GM18520 (cell line): Measurements from ENCODE around the gene NIPSNAP2.
A peak's percentile ranks its signal among the peaks of the same experiment; 100 is the strongest.
"Not testable (repeated sequence)": the region's sequence is repeated elsewhere in the genome, so short reads cannot be mapped to it uniquely, and the experiment has no call there.

Experiments
- ATAC-seq: cut with Tn5 transposase; IDR thresholded peaks from one replicate; pipeline ENCODE4 v1.9.1; 2021; ENCODE audit not compliant: unreplicated experiment

Gene NIPSNAP2

DNA sequence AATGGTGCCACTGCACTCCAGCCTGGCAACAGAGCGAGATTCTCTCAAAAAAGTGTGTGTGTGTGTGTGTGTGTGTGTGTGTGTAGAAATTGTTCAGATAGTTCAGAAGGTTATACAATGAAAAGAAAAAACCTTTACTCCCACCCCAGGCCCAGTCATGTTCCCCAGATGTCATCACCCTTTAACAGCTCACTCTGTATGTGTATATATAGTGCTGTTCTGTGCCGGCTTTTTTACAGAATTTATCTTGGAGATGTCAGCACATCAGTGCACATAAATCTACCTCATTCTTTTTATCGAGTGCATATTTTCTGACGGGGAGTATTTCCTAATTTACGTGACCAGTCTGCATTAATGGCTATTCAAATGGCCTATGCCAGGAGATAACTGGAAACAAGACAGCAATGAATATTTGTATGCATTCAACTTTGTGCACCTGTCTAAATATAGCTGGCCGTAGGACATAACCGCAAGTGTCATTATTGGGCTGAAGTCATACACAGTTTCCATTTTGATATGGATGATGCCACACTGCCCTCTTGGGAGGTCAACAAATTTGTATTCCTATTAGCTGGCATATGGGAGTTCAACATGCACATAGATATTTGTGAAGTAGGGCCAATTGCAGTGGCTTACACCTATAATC is 11.7 kb downstream of the NIPSNAP2 start:
- no peak for ATAC-seq

DNA sequence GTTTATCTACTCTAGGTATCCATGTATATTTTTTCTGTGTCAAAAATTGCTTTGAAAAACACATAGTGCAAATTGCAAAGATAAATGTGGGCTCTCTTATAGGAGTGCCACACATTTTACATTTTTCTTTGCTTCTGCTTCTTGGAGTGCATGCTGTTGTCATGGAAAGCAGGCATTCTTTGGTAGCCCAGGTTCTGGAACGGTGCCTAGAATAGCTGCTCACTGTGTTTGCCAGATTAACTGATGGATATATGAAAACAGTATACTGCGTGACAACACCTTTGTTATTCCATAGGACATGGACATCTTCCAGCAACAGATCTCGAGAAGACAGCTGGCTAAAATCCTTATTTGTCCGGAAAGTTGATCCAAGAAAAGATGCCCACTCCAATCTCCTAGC is 13.4 kb downstream of the NIPSNAP2 start:
- no peak for ATAC-seq

DNA sequence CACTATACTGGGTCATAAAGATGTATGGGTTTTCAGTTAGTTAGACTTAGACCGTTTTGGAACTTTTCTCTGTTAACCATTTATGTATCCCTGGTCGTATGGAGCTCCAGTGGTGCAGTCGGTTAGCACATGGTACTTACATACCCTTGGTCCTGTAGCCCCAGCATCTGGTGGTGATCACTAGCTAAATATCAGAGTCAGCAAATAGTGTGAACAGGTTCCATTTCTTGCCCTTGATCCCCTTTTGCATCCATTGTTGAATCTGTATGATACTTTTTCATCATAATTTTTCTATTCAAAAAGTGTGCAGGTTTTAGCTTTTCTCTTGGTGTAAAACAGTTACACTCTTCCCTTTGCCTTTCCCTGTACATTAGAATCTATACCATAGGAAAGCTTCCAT is 15.9 kb downstream of the NIPSNAP2 start:
- no peak for ATAC-seq

DNA sequence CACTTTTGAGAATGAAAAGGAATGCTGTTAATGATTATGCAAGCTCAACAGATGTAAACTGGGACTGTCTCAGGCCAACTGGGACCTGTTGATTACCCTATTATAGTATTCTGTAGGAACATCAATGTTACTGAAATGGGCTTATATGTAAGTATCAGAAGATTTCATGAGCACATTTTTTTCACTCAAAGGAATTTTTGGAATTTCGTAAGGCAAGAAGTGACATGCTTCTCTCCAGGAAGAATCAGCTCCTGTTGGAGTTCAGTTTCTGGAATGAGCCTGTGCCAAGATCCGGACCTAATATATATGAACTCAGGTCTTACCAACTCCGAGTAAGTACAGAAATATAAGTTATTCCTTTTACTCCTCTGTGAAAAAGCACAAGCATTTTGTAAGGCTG is 19.2 kb downstream of the NIPSNAP2 start:
- no peak for ATAC-seq

DNA sequence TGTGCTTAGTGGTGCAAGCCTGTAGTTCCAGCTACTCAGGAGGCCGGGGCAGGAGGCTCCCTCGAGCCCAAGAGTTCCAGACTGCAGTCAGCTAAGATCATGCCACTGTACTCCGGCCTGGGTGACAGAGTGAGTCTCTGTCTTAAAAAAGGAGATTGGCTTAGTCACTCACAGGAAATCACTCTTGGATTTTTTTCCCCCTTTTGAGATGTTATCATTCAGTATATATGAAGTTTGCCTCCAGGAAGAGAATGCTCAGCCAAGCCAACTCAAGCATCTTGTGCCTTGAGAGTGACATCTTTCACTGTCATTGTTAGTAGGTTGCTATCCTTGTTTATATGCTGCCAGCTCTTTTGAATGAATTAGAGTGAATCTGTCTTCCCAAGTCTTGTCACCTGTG is 28.0 kb downstream of the NIPSNAP2 start:
- no peak for ATAC-seq

DNA sequence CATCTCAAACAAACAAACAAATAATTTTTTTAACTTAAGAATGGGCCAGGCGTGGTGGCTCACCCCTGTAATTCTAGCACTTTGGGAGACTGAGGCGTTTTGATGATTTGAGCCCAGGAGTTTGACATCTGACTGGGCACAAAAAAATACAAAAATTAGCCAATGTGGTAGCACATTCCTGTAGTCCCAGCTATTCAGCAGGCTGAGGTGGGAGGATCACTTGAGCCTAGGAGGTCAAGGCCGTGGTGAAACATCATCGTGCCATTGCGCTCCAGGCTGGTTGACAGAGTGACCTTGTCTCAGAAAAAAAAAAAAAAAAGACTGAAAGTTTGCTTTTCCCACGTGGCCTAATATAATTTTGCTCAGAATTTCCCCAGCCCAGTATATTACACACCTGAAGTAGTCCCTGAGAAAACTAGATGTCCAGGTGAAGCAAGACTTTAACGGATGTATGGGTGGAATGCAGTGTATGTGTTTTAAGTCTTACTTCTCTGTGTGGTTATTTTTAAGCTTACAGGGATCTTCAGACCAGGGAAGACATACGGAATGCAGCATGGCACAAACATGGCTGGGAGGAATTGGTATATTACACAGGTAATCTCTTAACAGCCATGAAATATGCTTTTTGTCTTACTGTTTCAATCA is 32.6 kb downstream of the NIPSNAP2 start:
- ATAC-seq, result no peak

DNA sequence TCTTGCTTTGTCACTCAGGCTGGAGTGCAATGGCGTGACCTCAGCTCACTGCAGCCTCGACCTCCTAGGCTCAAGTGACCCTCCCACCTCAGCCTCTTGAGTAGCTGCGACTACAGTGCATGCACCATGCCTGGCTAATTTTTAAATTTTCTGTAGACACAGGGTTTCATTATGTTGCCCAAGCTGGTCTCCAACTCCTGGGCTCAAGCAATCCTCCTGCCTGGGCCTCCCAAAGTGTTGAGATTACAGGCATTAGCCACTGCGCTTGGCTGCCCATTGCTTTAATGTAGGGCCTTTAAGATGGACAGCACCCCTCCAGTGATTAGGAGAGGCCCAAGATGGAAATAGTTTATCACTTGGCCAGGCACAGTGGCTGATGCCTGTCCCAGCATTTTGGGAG is 39.4 kb downstream of the NIPSNAP2 start:
- no peak for ATAC-seq

DNA sequence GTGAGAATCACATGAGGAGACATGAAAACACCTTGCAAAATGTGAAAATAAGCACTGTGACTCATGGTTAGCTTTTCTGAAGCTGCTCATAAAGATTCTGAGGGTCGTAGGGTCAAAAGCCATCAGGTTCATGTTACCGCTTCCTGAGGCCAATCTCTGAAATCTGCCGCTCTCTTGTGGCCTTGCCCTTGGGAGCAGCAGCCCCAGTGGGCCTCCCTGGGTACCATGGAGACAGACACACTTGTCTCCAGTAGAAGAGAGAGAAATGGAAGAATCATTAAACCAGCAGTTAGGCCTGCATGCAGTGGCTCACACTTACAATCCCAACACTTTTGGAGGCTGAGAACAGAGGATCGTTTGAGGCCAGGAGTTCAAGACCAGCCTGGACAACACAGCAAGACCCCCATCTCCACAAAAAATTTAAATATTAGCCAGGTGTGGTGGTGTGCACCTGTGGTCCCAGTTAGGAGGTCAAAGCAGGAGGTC is 42.8 kb downstream of the NIPSNAP2 start:
- no peak for ATAC-seq

DNA sequence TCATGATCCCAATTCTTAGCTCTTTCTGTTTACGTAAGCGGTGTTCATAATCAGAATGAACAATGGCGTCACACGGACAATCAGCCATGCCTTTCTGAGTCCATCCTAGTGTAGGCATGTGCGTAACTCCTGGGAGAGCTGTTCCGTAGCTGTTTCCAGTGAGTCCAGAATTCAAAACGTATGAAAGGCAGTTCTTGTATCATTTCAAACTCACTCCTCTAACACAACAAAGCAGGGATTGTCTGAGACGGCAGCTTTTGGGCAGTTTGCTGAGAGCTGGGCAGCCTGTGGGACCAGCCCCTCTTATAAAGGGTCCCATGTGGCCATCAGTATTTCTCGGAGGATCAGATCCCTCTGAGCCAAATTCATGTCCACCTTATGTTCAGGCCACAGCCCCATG is 43.5 kb downstream of the NIPSNAP2 start:
- ATAC-seq, result no peak

DNA sequence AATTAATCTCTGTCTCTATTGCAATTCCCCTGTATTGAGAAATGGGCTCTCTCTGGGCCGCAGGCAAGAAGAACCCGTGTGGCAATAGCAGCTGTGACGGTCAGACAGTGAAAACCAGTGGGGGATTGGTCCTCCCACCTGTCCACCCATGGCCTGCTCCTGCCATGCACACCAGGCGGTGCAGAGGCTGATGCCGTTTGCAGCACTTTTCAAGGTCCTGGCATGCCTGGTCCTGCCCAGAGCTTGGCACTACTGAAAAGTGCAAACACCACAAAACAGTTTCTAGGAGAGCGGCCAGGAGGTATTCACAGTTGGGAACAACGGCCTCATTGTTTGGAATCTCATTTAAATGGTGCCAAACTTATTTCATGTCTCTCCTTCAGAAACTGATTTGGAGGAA is 45.3 kb downstream of the NIPSNAP2 start:
- ATAC-seq, result no peak

DNA sequence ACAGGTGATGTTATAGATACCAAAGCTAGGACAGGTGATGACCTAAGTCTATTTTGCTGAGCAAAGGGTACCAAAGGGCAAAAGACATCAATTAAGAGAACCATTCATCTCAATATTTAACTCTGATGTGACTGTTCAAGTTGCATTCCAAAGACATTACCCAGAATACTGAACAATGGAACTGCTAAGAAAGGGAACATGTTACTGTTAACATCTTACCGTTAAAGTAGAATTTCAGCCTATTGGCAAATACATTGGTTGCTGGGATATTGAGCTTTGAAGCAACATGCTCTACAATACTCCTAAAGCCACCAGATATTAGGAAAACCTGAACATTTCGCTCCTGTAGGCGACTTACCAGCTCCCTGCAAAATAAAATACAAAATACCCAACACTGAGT is 52.6 kb downstream of the NIPSNAP2 start:
- not testable (repeated sequence) for ATAC-seq

DNA sequence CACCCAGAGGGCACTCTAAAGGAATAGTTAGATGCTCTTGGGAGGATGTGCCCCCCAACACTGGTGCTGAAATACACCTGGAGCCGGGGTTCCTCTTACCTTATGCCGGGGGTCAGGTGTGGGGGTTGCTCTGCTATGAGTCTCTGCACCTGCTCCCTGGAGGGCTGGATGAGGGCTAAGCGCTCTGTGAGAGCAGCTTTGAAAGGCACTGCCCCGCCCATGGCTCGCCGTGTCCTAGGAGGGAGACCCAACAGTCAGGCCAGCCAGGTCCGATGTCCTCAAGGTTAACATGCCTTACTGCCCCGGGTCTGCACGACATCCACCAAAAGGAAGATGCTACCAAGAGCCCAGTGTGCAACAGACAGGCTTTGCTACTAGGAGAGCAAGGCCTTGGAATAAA is 55.1 kb downstream of the NIPSNAP2 start:
- no peak for ATAC-seq

DNA sequence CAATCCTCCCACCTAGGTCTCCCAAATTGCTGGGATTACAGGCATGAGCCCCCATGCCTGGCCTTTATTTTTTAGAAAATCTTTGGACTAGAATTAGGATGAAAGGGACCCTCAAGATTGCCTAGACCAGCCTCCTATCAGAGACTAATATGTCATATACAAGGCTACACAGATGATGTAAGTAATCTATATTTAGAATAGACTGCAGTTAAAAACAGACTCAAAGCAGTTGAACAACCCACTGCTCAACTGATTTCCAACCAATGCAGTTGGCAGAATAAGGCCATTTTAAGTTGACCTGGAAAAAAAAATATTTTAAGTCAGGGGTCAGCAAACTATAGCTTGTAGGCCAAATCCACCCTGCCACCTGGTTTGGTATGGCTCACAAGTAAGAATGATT is 59.1 kb downstream of the NIPSNAP2 start:
- no peak for ATAC-seq

DNA sequence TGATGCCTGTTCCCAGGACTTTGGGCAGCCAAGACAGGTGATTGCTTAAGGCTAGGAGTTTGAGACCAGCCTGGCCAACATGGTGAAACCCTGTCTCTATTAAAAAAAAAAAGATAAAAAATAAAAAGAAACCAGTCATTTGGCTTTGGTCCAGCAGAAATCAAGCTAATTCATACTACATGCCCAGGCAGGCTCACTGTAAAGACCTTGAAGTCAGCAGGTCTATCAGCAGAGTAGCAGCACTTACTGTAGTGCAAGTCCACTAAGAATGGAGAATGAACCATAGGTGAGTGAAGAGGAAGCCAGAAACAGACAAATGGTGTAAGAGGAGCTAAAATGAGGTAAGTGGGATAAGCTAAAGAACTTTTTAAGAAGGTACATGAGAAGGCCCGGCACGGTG is 62.2 kb downstream of the NIPSNAP2 start:
- ATAC-seq, result no peak

DNA sequence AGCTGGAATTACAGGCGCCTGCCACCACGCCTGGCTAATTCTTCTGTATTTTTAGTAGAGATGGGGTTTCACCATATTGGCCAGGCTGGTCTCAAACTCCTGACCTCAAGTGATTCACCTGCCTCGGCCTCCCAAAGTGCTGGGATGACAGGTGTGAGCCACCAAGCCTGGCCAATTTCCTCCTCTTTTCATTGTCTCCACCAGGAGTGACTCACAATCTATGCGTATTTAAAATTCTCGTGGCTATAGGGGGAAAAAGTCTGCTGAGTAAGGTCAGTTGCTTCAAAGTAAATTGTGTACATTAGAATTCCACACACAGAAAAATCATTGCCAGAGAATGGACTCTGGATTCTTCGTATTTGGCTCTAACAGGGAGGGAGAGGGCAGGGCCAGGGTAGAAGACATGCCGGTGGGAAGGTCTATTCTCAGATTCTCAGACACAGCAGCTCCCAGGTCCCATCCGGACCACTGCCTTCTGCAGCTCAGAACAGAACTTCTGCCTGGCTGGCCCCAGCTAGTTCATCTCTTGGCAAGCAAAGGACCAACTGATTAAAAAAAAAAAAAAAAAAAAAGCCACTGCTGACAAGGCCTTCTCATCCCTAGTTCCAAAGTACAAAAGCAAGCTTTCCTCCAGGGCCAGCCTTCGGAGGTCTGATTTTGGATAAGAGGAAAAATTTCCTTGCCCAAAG is 64.7 kb downstream of the NIPSNAP2 start:
- no peak for ATAC-seq

DNA sequence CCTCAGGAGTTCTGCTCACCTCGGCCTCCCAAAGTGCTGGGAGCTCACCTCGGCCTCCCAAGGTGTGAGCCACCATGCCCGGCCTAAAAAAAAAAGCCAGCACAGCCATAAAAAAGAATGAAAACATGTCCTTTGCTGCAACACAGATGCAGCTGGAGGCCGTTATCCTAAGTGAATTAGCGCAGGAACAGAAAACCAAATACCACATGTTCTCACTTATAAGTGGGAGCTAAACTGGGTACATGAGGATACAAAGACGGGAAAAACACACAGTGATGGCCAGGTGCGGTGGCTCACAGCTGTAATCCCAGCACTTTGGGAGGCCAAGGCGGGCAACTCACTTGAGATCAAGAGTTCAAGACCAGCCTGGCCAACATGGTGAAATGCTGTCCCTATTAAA is 66.0 kb downstream of the NIPSNAP2 start:
- ATAC-seq, result no peak

DNA sequence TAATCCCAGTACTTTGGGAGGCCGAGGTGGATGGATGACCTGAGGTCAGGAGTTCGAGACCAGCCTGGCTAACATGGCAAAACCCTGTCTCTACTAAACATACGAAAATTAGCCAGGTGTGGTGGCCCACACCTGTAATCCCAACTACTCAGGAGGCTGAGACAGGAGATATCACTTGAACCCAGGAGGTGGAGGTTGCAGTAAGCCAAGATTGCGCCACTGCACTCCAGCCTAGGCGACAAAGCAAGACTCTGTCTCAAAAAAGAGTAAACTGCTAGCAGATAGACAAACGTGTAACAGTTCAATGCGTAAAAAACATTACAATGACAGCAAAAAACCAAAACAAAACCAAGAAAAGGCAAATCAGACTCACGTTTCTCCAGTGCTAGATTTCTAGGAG is 67.2 kb downstream of the NIPSNAP2 start:
- ATAC-seq, result not testable (repeated sequence)

DNA sequence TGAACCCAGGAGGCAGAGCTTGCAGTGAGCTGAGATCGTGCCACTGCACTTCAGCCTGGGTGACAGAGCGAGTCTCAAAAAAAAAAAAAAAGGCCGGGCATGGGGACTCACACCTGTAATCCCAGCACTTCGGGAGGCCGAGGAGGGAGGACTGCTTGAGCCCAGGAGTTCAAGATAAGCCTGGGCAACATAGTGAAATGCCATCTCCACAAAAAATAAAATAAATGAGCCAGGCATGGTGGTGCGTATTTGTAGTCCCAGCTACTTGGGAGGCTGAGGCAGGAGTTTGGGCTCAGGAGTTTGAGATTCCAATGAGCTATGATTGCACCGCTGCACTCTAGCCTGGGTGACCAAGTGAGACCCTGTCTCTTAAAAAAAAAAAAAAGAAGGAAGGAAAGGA is 68.2 kb downstream of the NIPSNAP2 start:
- not testable (repeated sequence) for ATAC-seq

DNA sequence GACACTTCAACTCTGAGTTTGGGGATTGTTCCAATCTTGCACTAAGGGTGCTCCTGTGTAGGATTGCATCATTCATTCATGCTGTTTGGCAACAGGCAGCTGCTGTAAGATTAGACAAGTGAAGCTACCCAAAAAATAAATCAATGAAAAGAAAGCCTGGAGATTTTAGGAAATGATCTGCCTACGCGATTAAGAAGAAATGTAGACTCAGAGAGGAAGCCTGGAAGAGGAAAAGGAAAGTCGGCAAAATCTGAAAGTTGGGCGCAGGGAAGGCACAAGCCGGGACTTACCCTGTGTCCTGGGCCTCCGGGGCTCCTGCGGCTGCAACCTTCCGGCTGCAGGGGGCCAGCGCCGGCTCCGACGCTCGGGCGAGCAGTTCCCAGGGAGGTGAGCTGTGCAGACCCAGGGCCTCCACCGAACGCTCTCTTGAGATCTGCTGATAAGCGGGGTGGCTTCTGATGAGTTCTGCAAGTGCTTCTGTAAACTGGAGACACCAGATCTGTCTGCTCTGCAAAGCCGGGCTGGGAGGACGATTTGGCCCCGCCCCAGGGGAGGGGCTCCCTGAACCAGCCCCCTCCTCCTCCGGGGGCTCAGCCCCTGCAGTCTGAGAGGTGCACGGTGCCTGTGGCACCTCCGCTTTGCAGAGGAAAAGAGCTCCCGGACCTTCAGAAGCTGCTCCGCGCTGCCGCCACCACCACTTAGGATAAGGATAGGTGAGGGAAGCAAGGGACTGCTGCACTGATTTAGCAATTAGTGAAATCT is 69.5 kb downstream of the NIPSNAP2 start:
- peak; percentile 93 for ATAC-seq

DNA sequence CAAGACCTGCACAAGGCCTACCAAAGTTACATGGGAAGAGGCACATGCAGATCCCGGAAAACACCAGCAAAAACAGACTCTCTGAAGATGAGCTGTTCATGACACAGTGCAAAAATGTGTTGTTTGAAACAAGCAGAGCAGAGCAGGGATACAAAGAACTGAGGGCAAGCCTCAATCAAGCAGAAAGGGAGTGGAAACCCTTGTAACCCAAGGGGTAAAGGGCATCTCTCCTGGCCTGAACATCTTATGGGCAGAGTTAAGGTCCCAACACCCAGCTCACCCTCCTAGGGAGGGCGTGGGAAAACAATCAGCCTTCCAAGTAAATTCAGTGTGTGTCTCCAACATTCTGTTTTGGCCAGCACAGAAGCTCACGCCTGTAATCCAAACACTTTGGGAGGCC is 76.3 kb downstream of the NIPSNAP2 start:
- no peak for ATAC-seq

DNA sequence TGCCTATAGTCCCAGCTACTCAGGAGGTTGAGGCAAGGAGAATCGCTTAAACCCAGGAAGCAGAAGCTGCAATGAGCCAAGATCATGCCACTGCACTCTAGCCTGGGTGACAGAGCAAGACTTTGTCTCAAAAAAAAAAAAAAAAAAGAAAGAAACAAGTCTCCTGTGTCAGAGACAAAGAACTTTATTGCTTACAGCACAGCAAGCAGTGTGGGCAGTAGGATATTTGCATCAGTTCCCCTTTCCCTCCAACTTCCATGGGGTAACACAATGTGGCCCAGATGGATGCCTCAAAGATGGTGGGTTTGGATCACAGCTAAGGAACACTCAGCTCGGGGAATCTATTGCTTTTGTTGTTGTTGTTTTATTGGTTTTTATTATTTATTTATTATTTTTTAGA is 81.4 kb downstream of the NIPSNAP2 start:
- not testable (repeated sequence) for ATAC-seq
